Trophoblast cell (in vitro differentiated cells and primary cell): ENCODE data around the gene MTFR1L.
A peak's percentile ranks its signal among the peaks of the same experiment; 100 is the strongest.
"Not testable (repeated sequence)": the region's sequence is repeated elsewhere in the genome, so short reads cannot be mapped to it uniquely, and the experiment has no call there.

Experiments
- DNase-seq, 2 donors: peaks; one replicate each; pipeline ENCODE4 v3.0.0-alpha.2; 2016
- H2AFZ ChIP-seq: 2 replicates; pipeline ENCODE4 v1.6.1; 2013; ENCODE audit warnings: low read length, moderate library complexity, mild to moderate bottlenecking; ENCODE audit not compliant: insufficient read depth, poor library complexity
- H2AK5ac ChIP-seq: 2 replicates; pipeline ENCODE4 v1.6.1; 2013; ENCODE audit warnings: mild to moderate bottlenecking, low read length
- H2BK120ac ChIP-seq: 2 replicates; pipeline ENCODE4 v1.6.1; 2013; ENCODE audit warnings: low read length, mild to moderate bottlenecking, moderate library complexity; ENCODE audit not compliant: insufficient read depth, poor library complexity
- H2BK12ac ChIP-seq: 2 replicates; pipeline ENCODE4 v1.6.1; 2013; ENCODE audit warnings: mild to moderate bottlenecking, low read length, moderate library complexity
- H2BK5ac ChIP-seq: 2 replicates; pipeline ENCODE4 v1.6.1; 2013; ENCODE audit warnings: low read length, low read depth, moderate library complexity, mild to moderate bottlenecking; ENCODE audit not compliant: poor library complexity
- H3K14ac ChIP-seq: 2 replicates; pipeline ENCODE4 v1.6.1; 2013; ENCODE audit warnings: mild to moderate bottlenecking, low read length
- H3K18ac ChIP-seq: 2 replicates; pipeline ENCODE4 v1.6.1; 2013; ENCODE audit warnings: mild to moderate bottlenecking, low read length
- H3K23ac ChIP-seq: 2 replicates; pipeline ENCODE4 v1.6.1; 2013; ENCODE audit warnings: low read length
- H3K27ac ChIP-seq: 2 replicates; pipeline ENCODE4 v1.5.1; 2013; ENCODE audit warnings: low read depth, mild to moderate bottlenecking, inconsistent platforms, low read length, moderate library complexity
- H3K27me3 ChIP-seq: 2 replicates; pipeline ENCODE4 v1.6.1; 2013; ENCODE audit warnings: inconsistent platforms, mild to moderate bottlenecking, low read length, moderate library complexity; ENCODE audit not compliant: insufficient read depth
- H3K36me3 ChIP-seq, 2 experiments: 1 replicate in 1 of 2; 2 replicates in 1 of 2; pipeline ENCODE4 v1.6.1; 2013; ENCODE audit warnings: low read length in 2 of 2, mild to moderate bottlenecking in 2 of 2, moderate library complexity in 1 of 2; ENCODE audit not compliant: insufficient read depth in 2 of 2, control insufficient read depth in 1 of 2
- H3K4ac ChIP-seq: 2 replicates; pipeline ENCODE4 v1.6.1; 2013; ENCODE audit warnings: low read depth, mild to moderate bottlenecking, low read length, moderate library complexity
- H3K4me1 ChIP-seq, 2 experiments: 1 replicate in 1 of 2; 2 replicates in 1 of 2; pipeline ENCODE4 v1.6.1; 2013; ENCODE audit warnings: low read length in 2 of 2, mild to moderate bottlenecking in 2 of 2, moderate library complexity in 1 of 2; ENCODE audit not compliant: insufficient read depth in 2 of 2, control insufficient read depth in 1 of 2
- H3K4me2 ChIP-seq: 2 replicates; pipeline ENCODE4 v1.6.1; 2013; ENCODE audit warnings: inconsistent platforms, mild to moderate bottlenecking, low read length, moderate library complexity
- H3K4me3 ChIP-seq: 2 replicates; pipeline ENCODE4 v1.5.1; 2013; ENCODE audit warnings: mild to moderate bottlenecking, low read depth, low read length, inconsistent platforms
- H3K79me1 ChIP-seq: one replicate; pipeline ENCODE4 v1.6.1; 2013; ENCODE audit warnings: low read length
- H3K79me2 ChIP-seq: 2 replicates; pipeline ENCODE4 v1.6.1; 2013; ENCODE audit warnings: low read length, mild to moderate bottlenecking; ENCODE audit not compliant: control insufficient read depth, insufficient read depth, poor library complexity
- H3K9ac ChIP-seq: 2 replicates; pipeline ENCODE4 v1.6.1; 2013; ENCODE audit warnings: mild to moderate bottlenecking, low read length
- H3K9me3 ChIP-seq: 2 replicates; pipeline ENCODE4 v1.6.1; 2013; ENCODE audit warnings: low read depth, mild to moderate bottlenecking, control low read depth, inconsistent platforms, low read length; ENCODE audit not compliant: insufficient read depth
- H4K12ac ChIP-seq: 2 replicates; pipeline ENCODE4 v1.6.1; 2013; ENCODE audit warnings: low read depth, mild to moderate bottlenecking, low read length, moderate library complexity
- H4K8ac ChIP-seq: 2 replicates; pipeline ENCODE4 v1.6.1; 2013; ENCODE audit warnings: low read depth, mild to moderate bottlenecking, low read length, moderate library complexity
- H4K91ac ChIP-seq: one replicate; pipeline ENCODE4 v1.6.1; 2013; ENCODE audit warnings: low read depth, mild to moderate bottlenecking, low read length, moderate library complexity
- WGBS: extraction: QIAGEN DNeasy Blood & Tissue Kit; methylation state at CpG from one replicate; pipeline ENCODE4 v1.1.7; 2013; ENCODE audit warnings: missing lambda C conversion rate; ENCODE audit not compliant: insufficient read length, insufficient coverage; ENCODE audit errors: extremely low coverage; 5-methylcytosine and 5-hydroxymethylcytosine counted together

Gene MTFR1L

DNA sequence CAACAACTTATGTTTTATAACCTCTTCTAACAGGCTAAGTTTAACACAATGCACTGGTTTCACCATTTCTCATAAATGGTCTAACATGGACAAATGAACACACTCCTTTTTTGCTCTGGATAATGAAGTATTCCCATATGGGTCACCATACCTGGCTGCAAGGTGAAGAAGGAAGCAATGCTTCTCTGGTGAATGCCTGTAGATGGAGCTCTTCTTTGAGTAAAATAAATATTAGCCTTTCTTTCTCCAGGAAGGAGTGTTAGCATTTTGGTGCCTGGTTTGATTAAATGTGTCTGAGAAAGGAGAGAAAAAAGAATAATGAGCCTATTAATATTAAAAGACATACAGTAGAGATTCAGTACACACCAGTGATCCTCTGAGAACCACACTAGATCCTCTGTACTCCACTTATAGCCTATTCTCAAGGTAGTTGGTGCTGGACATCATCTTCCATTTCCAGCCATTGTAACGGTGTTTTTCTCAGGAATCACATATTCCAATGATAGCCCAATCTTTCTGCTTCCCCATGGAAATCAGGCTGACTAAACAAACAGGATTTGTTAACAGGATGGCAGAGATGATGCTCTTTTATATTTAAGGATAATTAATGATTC lies 17.6 kb downstream of the MTFR1L start:
- no peak overlapping the region for H2BK12ac ChIP-seq
- no peak overlapping the region for H3K9ac ChIP-seq
- no peaks in the 10 kb centered on the region for H3K9me3 ChIP-seq
- no peak overlapping the region for H2AFZ ChIP-seq
- no peak overlapping the region for H4K8ac ChIP-seq
- peaks cover 0 to under 1% of the 10 kb centered on the region in 2 experiments for H3K4me1 ChIP-seq
- no peaks in the 10 kb centered on the region for H3K79me2 ChIP-seq
- H3K4me2 ChIP-seq = no peak overlapping the region
- no peak overlapping the region for H3K27ac ChIP-seq
- H4K91ac ChIP-seq = no peak overlapping the region
- no peak overlapping the region for H4K12ac ChIP-seq
- no peaks in the 10 kb centered on the region for H3K79me1 ChIP-seq
- WGBS = no CpG with 5 or more reads among the region's 1 CpG
- H3K36me3 ChIP-seq = peaks cover 4 to 20% of the 10 kb centered on the region in 2 experiments
- H3K4me3 ChIP-seq = no peak overlapping the region
- no peak overlapping the region for H2BK120ac ChIP-seq
- H2AK5ac ChIP-seq = no peak overlapping the region
- no peak overlapping the region for H3K18ac ChIP-seq
- no peaks in the 10 kb centered on the region for H3K27me3 ChIP-seq
- H3K4ac ChIP-seq = no peak overlapping the region
- DNase-seq = peak; percentile 22 to 59
- H2BK5ac ChIP-seq = no peak overlapping the region
- H3K23ac ChIP-seq = no peak overlapping the region
- no peak overlapping the region for H3K14ac ChIP-seq

DNA sequence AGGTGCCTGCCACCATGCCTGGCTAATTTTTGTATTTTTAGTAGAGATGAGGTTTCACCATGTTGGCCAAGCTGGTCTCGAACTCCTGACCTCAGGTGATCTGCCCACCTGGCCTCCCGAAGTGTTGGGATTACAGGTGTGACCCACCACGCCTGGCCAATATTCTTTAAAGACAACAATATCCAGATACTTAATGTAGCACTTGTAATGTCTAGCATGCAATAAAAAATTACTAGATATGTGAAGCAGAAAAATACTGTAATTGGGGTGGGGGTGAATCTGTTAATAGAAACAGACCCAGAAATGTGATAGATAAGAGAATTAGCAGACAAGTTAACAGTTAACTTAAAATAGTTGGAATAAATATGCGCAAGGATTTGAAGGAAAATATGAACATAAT lies 20.1 kb downstream of the MTFR1L start:
- not testable (repeated sequence) for H3K4me2 ChIP-seq, H4K91ac ChIP-seq, H3K9me3 ChIP-seq, H3K4ac ChIP-seq, DNase-seq, H3K18ac ChIP-seq, H3K9ac ChIP-seq, H3K4me3 ChIP-seq, H3K4me1 ChIP-seq, H2BK120ac ChIP-seq, H3K23ac ChIP-seq, H3K27me3 ChIP-seq, H4K12ac ChIP-seq, H2AK5ac ChIP-seq, H3K79me2 ChIP-seq, H3K14ac ChIP-seq, H3K27ac ChIP-seq, H2BK5ac ChIP-seq, H3K36me3 ChIP-seq, H4K8ac ChIP-seq, H2BK12ac ChIP-seq, H3K79me1 ChIP-seq, H2AFZ ChIP-seq
- 100% methylated on average over 1 of the region's 4 CpGs for WGBS

DNA sequence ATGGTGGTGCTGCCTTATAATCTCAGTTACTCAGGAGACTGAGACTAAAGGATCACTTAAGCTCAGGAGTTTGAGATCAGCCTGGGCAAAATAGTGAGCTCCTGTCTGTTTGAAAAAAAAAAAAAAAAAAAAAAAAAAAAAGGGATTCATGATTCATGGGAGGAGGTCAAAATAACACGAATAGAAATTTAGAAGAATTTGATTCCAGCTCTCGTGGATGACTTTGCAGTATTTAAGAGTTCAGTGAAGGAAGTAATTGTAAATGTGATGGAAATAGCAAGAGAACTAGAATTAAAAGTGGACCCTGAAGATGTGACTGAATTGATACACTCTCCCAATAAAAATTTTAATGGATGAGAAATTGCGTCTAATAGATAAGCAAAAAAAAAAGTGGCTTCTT lies 23.7 kb downstream of the MTFR1L start:
- H2AK5ac ChIP-seq = no peak overlapping the region
- H3K23ac ChIP-seq = no peak overlapping the region
- H3K9ac ChIP-seq = no peak overlapping the region
- DNase-seq = no peak
- no peak overlapping the region for H3K4me3 ChIP-seq
- no peaks in the 10 kb centered on the region for H3K79me1 ChIP-seq
- H3K9me3 ChIP-seq = no peaks in the 10 kb centered on the region
- no peak overlapping the region for H4K91ac ChIP-seq
- H4K8ac ChIP-seq = no peak overlapping the region
- no peak overlapping the region for H4K12ac ChIP-seq
- peaks cover 2% of the 10 kb centered on the region for H3K79me2 ChIP-seq
- H3K27me3 ChIP-seq = no peaks in the 10 kb centered on the region
- H3K27ac ChIP-seq = no peak overlapping the region
- H3K18ac ChIP-seq = no peak overlapping the region
- no peak overlapping the region for H3K4ac ChIP-seq
- H2AFZ ChIP-seq = no peak overlapping the region
- no peak overlapping the region for H2BK12ac ChIP-seq
- WGBS = no CpG with 5 or more reads among the region's 3 CpGs
- no peak overlapping the region for H3K4me2 ChIP-seq
- no peaks in the 10 kb centered on the region for H3K36me3 ChIP-seq
- no peak overlapping the region for H3K14ac ChIP-seq
- H2BK120ac ChIP-seq = no peak overlapping the region
- no peaks in the 10 kb centered on the region for H3K4me1 ChIP-seq
- H2BK5ac ChIP-seq = no peak overlapping the region

DNA sequence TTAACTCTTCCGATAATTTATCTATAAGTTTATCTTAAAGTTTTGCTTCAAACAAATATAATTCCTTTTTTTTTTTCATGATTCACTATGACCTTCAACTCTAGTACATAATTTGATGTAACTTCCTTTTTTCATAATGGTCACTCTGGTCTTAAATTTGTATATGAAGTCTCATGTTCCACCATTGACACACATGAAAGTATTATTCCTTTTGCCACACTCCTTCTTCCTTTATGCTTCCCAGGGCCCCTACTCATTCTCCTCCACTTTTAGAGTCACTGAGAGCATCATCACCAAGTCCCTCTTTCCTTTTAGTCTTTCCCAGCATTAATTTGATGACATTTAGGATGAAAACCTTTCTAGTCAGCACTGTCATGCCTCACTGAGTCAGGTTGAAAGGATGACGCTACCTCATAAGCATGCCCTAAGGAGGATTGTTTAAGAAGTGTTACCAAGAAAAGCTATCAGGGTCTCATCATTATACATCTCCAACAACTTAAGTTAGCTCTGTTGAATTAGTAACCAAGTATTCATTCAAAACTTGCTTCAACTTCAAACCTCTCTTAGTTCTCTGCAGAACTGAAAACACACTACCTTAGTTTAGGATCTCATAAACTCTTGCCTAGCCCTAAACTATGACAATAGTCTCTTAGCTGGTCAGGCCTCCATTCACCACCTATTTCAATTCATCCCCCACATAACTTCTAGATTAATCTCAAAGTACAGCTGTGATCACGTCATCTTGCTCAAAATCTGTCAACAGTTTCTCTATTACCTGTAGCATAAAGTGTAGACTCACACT lies 25.0 kb downstream of the MTFR1L start:
- Histone ChIP-seq H3K4me3 (no peak overlapping the region), H2BK12ac (no peak overlapping the region), H3K27me3 (no peaks in the 10 kb centered on the region), H2AK5ac (no peak overlapping the region), H4K91ac (no peak overlapping the region), H3K4me1 (peaks cover 0 to 2% of the 10 kb centered on the region in 2 experiments), H3K9ac (no peak overlapping the region), H4K8ac (no peak overlapping the region), H3K79me1 (no peaks in the 10 kb centered on the region), H3K23ac (no peak overlapping the region), H2BK120ac (no peak overlapping the region), H3K27ac (no peak overlapping the region), H3K4ac (no peak overlapping the region), H2BK5ac (no peak overlapping the region), H3K9me3 (no peaks in the 10 kb centered on the region), H4K12ac (no peak overlapping the region), H3K14ac (no peak overlapping the region), H3K36me3 (no peaks in the 10 kb centered on the region), H3K4me2 (no peak overlapping the region), H3K79me2 (peaks cover 2% of the 10 kb centered on the region), H3K18ac (no peak overlapping the region), H2AFZ (no peak overlapping the region)
- no peak for DNase-seq
- WGBS = no CpG with 5 or more reads among the region's 3 CpGs
